ENCODE results near the gene ASAP2.

Gene ASAP2

DNA sequence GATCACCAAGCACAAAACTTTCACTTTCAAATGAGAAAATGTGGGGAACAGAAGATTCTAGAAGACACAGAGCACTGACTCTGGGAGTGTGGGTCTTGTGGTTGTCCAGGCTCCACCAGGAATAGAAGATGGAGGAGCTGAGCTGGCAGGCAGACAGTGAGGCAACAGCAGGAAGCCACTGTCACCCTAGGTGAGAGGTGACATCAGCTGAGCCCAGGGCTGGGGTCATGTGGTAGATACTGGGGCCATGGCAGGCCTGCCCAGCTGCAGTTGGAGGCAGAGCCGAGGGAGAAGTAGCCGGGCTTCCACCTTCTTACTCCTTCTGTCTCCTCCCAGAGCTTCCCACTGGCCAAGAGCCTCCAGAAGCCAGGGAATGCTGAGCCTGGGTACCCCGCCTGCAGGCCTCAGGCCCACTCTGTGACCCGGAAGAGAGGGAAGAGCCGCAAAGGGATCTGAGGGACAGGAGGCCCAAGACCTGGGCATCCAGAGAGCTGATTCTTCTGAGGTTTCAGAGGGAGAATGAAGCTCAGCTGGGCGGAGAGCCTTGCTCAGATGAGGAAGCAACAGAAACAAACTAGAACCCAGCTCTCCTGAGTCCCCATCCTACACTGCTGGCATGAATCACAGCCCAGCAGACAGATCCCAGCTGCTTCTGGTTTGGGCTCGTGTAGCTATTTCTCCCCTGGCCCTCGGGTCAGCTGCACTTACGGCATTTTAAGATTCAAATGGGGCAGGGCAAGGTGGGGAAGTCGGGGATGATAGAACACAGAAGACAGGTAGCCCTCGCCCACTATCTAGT, 39.8 kb upstream of the ASAP2 start:
- no peak overlapping the region for H2BK15ac ChIP-seq (ENCODE audit: low read length)
- H3K4me1 ChIP-seq (ENCODE audit: control insufficient read depth in 2 of 2, insufficient read depth in 1 of 2, low read depth in 1 of 2, low read length in 2 of 2), result peaks cover 6 to 15% of the 10 kb centered on the region in 2 donors
- H3K79me1 ChIP-seq (ENCODE audit: low read depth, low read length), result no peaks in the 10 kb centered on the region
- H2BK12ac ChIP-seq (ENCODE audit: low read length), result no peak overlapping the region
- no peak for DNase-seq (ENCODE audit: low spot score)
- no peak overlapping the region for H2BK120ac ChIP-seq (ENCODE audit: low read depth, low read length)
- H3K27me3 ChIP-seq (ENCODE audit: control insufficient read depth in 3 of 3, insufficient read depth in 3 of 3, low read depth in 1 of 3, low read length in 3 of 3), result no peaks in the 10 kb centered on the region
- no peak overlapping the region for H2BK5ac ChIP-seq (ENCODE audit: low read length)
- no peak overlapping the region for H4K8ac ChIP-seq (ENCODE audit: low read depth, low read length)
- no peaks in the 10 kb centered on the region for H3K9me3 ChIP-seq (replicated peaks in 1 of 2; ENCODE audit: control insufficient read depth in 2 of 2, insufficient read depth in 1 of 2, low read depth in 1 of 2, low read length in 2 of 2)
- H3K4me2 ChIP-seq (ENCODE audit: insufficient read depth, low read length, poor library complexity, severe bottlenecking), result no peak overlapping the region
- no peak overlapping the region for H2AK5ac ChIP-seq (ENCODE audit: low read depth, low read length)
- H3K27ac ChIP-seq (replicated peaks; ENCODE audit: low read length), result no peak overlapping the region
- no peak overlapping the region for H3K9ac ChIP-seq (ENCODE audit: low read depth, low read length, poor library complexity)
- H3K4ac ChIP-seq (ENCODE audit: low read length), result no peak overlapping the region
- no peak overlapping the region for H3K23ac ChIP-seq (ENCODE audit: low read depth, low read length, poor library complexity)
- no CpG with 5 or more reads among the region's 11 CpGs for WGBS, 2 donors (ENCODE audit: extremely low coverage in 2 of 2, insufficient read length in 2 of 2, insufficient replicate concordance in 1 of 2)
- no peaks in the 10 kb centered on the region for H3K36me3 ChIP-seq (replicated peaks in 1 of 2; ENCODE audit: control insufficient read depth in 2 of 2, insufficient read depth in 2 of 2, low read length in 2 of 2)
- H4K91ac ChIP-seq (ENCODE audit: low read depth, low read length, poor library complexity), result no peak overlapping the region
- no peak overlapping the region for H3K4me3 ChIP-seq (ENCODE audit: low read length in 2 of 2)
- peak overlapping the region; percentile 15 for H3K18ac ChIP-seq (ENCODE audit: low read length)
- peak overlapping the region; percentile 15 for H2AFZ ChIP-seq (ENCODE audit: low read length)
- H3K14ac ChIP-seq (ENCODE audit: low read length), result no peak overlapping the region

DNA sequence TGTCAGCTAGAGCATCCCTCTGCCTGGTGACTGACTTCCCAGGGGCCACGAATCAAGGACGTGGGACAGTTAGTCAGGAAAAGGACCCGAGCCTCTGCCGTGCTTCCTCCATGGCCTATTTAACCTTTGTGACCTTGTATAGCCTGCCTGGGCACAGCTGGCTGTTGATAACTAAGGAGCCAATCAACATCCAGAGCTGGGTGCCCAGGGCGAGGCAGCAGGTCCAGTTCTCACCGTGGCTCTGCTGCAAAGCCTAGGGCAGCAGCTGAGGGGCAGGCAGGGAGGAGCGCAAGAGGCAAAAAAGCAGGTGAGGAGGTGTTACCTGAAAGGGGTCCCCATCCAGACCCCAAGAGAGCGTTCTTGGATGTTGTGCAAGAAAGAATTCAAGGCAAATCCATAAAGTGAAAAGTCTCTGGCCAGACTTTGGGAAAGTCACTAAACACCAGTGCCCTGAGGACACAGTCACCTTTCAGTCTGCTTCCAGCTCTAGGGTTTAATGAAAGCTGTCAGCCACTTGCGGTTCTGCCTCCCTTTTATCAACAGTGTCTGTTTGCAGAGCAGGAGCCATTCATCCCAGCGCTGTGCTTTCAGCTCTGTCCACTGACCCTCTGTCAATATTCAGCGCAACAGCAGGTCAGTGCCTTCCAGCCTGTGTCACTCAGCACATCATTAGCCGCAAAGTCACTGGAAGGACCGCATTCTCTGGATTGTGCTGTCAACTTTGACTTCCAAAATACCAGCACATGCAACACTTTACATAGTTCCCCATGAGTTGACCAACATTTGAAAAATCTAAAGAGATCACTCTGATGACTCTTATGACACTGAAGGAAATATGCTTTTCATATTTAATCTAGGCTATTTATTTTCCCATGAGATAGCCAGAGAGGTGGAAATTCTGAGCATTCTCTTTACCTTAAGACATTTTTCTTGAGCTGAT, 38.6 kb upstream of the ASAP2 start:
- no peak overlapping the region for H3K4me2 ChIP-seq (ENCODE audit: insufficient read depth, low read length, poor library complexity, severe bottlenecking)
- no peak overlapping the region for H3K4ac ChIP-seq (ENCODE audit: low read length)
- H3K9me3 ChIP-seq (replicated peaks in 1 of 2; ENCODE audit: control insufficient read depth in 2 of 2, insufficient read depth in 1 of 2, low read depth in 1 of 2, low read length in 2 of 2), result no peaks in the 10 kb centered on the region
- peak overlapping the region; percentile 22 for H3K18ac ChIP-seq (ENCODE audit: low read length)
- no peak overlapping the region for H2BK15ac ChIP-seq (ENCODE audit: low read length)
- H4K91ac ChIP-seq (ENCODE audit: low read depth, low read length, poor library complexity), result no peak overlapping the region
- WGBS, 2 donors (ENCODE audit: extremely low coverage in 2 of 2, insufficient read length in 2 of 2, insufficient replicate concordance in 1 of 2), result no CpG with 5 or more reads among the region's 13 CpGs
- no peaks in the 10 kb centered on the region for H3K79me1 ChIP-seq (ENCODE audit: low read depth, low read length)
- no peak overlapping the region for H3K4me3 ChIP-seq (ENCODE audit: low read length in 2 of 2)
- H3K27ac ChIP-seq (replicated peaks; ENCODE audit: low read length), result no peak overlapping the region
- no peak overlapping the region for H2BK5ac ChIP-seq (ENCODE audit: low read length)
- no peak overlapping the region for H2BK120ac ChIP-seq (ENCODE audit: low read depth, low read length)
- no peaks in the 10 kb centered on the region for H3K36me3 ChIP-seq (replicated peaks in 1 of 2; ENCODE audit: control insufficient read depth in 2 of 2, insufficient read depth in 2 of 2, low read length in 2 of 2)
- DNase-seq (ENCODE audit: low spot score), result no peak
- H3K9ac ChIP-seq (ENCODE audit: low read depth, low read length, poor library complexity), result no peak overlapping the region
- no peak overlapping the region for H4K8ac ChIP-seq (ENCODE audit: low read depth, low read length)
- H3K14ac ChIP-seq (ENCODE audit: low read length), result no peak overlapping the region
- no peak overlapping the region for H3K23ac ChIP-seq (ENCODE audit: low read depth, low read length, poor library complexity)
- H3K27me3 ChIP-seq (ENCODE audit: control insufficient read depth in 3 of 3, insufficient read depth in 3 of 3, low read depth in 1 of 3, low read length in 3 of 3), result no peaks in the 10 kb centered on the region
- no peak overlapping the region for H2BK12ac ChIP-seq (ENCODE audit: low read length)
- no peak overlapping the region for H2AFZ ChIP-seq (ENCODE audit: low read length)
- peaks cover 6 to 15% of the 10 kb centered on the region in 2 donors for H3K4me1 ChIP-seq (ENCODE audit: control insufficient read depth in 2 of 2, insufficient read depth in 1 of 2, low read depth in 1 of 2, low read length in 2 of 2)
- H2AK5ac ChIP-seq (ENCODE audit: low read depth, low read length), result no peak overlapping the region

DNA sequence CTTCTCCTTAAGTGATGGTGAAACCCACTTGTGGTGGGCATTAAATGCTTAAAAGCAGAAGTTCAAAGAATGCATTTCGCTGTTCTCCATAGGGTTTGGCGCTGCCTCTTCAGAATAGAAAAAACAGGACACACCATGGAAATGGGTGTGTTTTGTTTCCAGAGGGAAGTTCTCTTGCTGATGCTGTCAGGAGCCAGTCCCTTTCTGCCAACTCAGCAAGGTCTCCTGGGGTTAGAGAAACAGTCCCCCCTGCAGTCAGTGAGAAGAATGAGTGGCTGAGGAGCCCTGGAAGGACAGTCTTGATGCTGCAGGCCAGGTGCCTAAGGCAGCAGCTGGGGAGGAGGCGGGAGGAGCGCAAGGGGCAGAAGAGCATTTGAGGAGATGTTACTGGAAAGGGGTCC, 37.8 kb upstream of the ASAP2 start:
- Histone ChIP-seq H4K8ac (ENCODE audit: low read depth, low read length) (no peak overlapping the region), H3K18ac (ENCODE audit: low read length) (no peak overlapping the region), H3K14ac (ENCODE audit: low read length) (no peak overlapping the region), H3K79me1 (ENCODE audit: low read depth, low read length) (no peaks in the 10 kb centered on the region), H2BK120ac (ENCODE audit: low read depth, low read length) (no peak overlapping the region), H2BK12ac (ENCODE audit: low read length) (no peak overlapping the region), H2AFZ (ENCODE audit: low read length) (no peak overlapping the region), H3K9me3 (replicated peaks in 1 of 2; ENCODE audit: control insufficient read depth in 2 of 2, insufficient read depth in 1 of 2, low read depth in 1 of 2, low read length in 2 of 2) (no peaks in the 10 kb centered on the region), H3K4ac (ENCODE audit: low read length) (no peak overlapping the region), H2BK15ac (ENCODE audit: low read length) (no peak overlapping the region), H3K4me3 (ENCODE audit: low read length in 2 of 2) (no peak overlapping the region), H3K27ac (replicated peaks; ENCODE audit: low read length) (no peak overlapping the region), H3K4me1 (ENCODE audit: control insufficient read depth in 2 of 2, insufficient read depth in 1 of 2, low read depth in 1 of 2, low read length in 2 of 2) (peaks cover 6 to 15% of the 10 kb centered on the region in 2 donors), H3K27me3 (ENCODE audit: control insufficient read depth in 3 of 3, insufficient read depth in 3 of 3, low read depth in 1 of 3, low read length in 3 of 3) (no peaks in the 10 kb centered on the region), H3K36me3 (replicated peaks in 1 of 2; ENCODE audit: control insufficient read depth in 2 of 2, insufficient read depth in 2 of 2, low read length in 2 of 2) (no peaks in the 10 kb centered on the region), H3K4me2 (ENCODE audit: insufficient read depth, low read length, poor library complexity, severe bottlenecking) (no peak overlapping the region), H2BK5ac (ENCODE audit: low read length) (no peak overlapping the region), H2AK5ac (ENCODE audit: low read depth, low read length) (no peak overlapping the region), H4K91ac (ENCODE audit: low read depth, low read length, poor library complexity) (no peak overlapping the region), H3K23ac (ENCODE audit: low read depth, low read length, poor library complexity) (no peak overlapping the region), H3K9ac (ENCODE audit: low read depth, low read length, poor library complexity) (no peak overlapping the region)
- WGBS, 2 donors (ENCODE audit: extremely low coverage in 2 of 2, insufficient read length in 2 of 2, insufficient replicate concordance in 1 of 2), result no CpG with 5 or more reads among the region's 4 CpGs
- no peak for DNase-seq (ENCODE audit: low spot score)
